GM21390 (cell line): ENCODE results near the gene DMRTB1.

Source experiments
- ATAC-seq: cut with Tn5 transposase; IDR thresholded peaks from one replicate; pipeline ENCODE4 v1.9.1; 2021; ENCODE audit not compliant: unreplicated experiment

The DMRTB1 gene

GRCh38 chr1:53484705-53485477, 25.7 kb downstream of the DMRTB1 start:
- ATAC-seq = no peak

- ATAC-seq = no peak
Observed at GRCh38 chr1:53485478-53486394, 26.5 kb downstream of the DMRTB1 start.

GRCh38 chr1:53486395-53487026, 27.3 kb downstream of the DMRTB1 start:
- no peak for ATAC-seq

GRCh38 chr1:53490351-53490750, 31.2 kb downstream of the DMRTB1 start:
- ATAC-seq = no peak

- ATAC-seq = no peak
Observed at GRCh38 chr1:53495633-53496345, 36.6 kb downstream of the DMRTB1 start.

- no peak for ATAC-seq
Observed at GRCh38 chr1:53498555-53499131, 39.4 kb downstream of the DMRTB1 start.

GRCh38 chr1:53499257-53500203, 40.3 kb downstream of the DMRTB1 start:
- no peak for ATAC-seq

- no peak for ATAC-seq
Observed at GRCh38 chr1:53500204-53501064, 41.2 kb downstream of the DMRTB1 start.

- ATAC-seq = no peak
Observed at GRCh38 chr1:53501065-53502005, 42.1 kb downstream of the DMRTB1 start.

GRCh38 chr1:53502641-53503432, 43.6 kb downstream of the DMRTB1 start:
- no peak for ATAC-seq

GRCh38 chr1:53503433-53504217, 44.4 kb downstream of the DMRTB1 start:
- ATAC-seq = no peak

GRCh38 chr1:53504901-53505300, 45.7 kb downstream of the DMRTB1 start:
- no peak for ATAC-seq

- ATAC-seq = no peak
Observed at GRCh38 chr1:53505401-53505800, 46.2 kb downstream of the DMRTB1 start.

- ATAC-seq = no peak
Observed at GRCh38 chr1:53505891-53506290, 46.7 kb downstream of the DMRTB1 start.

GRCh38 chr1:53506355-53507050, 47.3 kb downstream of the DMRTB1 start:
- no peak for ATAC-seq
